GM12865 (cell line): ENCODE measurements around the gene BCAR3.
"Not testable (repeated sequence)": the region's sequence is repeated elsewhere in the genome, so short reads cannot be mapped to it uniquely, and the experiment has no call there.

Experiments used
- DNase-seq: peaks from one replicate; pipeline ENCODE4 v3.0.0; 2010; ENCODE audit warnings: low read depth
- H3K4me3 ChIP-seq: 2 replicates; pipeline ENCODE4 v1.5.1; 2011; ENCODE audit warnings: mild to moderate bottlenecking, low read depth, low read length, control low read depth
- TF ChIP-seq, protein P1 (sequence below): IDR thresholded peaks from 2 replicates; pipeline ENCODE4 v1.5.1; 2011; ENCODE audit warnings: low read length, control low read depth, low read depth, inconsistent platforms; ENCODE audit not compliant: insufficient read depth; ENCODE audit errors: missing control alignments

The BCAR3 gene

DNA sequence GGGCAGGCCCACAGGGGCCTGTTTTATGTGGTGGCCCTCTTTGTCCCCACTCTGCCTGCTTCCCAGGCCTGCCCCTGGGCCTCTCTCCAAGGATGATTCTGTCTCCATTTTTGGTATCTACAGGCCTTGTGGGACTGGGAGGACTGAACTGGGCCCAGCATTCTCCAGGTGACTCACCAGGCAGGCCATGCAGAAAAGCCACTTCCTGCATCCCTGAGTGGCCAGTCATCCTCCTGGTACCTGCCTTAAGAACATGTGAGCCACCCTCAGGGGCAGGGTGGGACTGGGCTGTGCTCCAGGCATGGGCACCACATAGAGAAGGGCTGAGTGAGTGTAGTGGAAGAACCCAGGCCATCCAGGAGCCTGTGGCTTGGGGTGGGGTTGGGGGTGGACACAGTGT is 20.0 kb upstream of the BCAR3 start:
- DNase-seq = peak; percentile 77
- TF ChIP-seq, protein P1, sequence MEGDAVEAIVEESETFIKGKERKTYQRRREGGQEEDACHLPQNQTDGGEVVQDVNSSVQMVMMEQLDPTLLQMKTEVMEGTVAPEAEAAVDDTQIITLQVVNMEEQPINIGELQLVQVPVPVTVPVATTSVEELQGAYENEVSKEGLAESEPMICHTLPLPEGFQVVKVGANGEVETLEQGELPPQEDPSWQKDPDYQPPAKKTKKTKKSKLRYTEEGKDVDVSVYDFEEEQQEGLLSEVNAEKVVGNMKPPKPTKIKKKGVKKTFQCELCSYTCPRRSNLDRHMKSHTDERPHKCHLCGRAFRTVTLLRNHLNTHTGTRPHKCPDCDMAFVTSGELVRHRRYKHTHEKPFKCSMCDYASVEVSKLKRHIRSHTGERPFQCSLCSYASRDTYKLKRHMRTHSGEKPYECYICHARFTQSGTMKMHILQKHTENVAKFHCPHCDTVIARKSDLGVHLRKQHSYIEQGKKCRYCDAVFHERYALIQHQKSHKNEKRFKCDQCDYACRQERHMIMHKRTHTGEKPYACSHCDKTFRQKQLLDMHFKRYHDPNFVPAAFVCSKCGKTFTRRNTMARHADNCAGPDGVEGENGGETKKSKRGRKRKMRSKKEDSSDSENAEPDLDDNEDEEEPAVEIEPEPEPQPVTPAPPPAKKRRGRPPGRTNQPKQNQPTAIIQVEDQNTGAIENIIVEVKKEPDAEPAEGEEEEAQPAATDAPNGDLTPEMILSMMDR = no peak
- H3K4me3 ChIP-seq = no peak overlapping the region

DNA sequence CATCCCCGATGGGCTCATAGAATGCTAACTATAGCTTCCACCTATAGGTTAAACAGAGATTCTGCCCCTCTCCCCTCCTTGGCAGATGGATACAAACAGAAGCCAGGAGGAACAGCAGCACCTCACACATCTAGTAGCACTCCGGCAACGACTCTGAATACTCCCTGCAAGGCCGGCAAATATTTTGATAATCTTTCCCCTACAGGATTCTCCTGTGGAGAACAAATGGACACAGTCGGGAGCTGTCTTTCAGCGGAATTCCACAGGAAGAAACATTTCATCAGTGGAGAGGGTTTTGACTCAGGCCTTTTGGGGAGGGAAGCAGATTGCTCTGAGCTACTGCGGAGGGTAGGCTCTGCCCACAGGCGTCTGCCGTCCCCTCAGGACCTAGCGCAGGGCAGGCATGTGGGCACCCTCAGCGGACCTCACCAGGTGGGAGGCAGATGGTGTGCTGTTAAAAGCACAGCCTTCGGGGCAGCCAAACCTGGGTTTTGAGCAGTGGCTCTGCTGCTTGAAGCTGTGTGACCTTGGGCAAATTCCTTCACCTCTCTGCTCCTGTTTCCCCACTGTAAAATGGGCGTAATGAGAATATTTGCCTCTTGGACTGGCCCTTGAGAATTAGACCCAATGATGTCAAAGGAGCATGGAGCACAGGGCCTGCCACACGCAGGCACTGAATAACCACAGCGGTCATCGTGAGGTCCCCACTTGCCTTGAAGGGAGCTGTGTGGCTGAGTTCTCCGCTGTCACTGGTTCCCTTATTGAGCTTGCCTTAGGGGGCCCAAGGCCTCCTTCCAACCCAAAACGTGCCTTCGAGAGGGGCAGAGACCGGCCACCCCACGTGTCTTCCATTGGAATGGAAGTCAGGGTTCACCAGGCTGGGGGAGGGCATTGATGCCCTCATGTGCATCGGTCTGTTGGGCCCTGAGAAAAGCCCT is 19.2 kb upstream of the BCAR3 start:
- no peak for DNase-seq
- TF ChIP-seq, protein P1 = no peak
- no peak overlapping the region for H3K4me3 ChIP-seq

DNA sequence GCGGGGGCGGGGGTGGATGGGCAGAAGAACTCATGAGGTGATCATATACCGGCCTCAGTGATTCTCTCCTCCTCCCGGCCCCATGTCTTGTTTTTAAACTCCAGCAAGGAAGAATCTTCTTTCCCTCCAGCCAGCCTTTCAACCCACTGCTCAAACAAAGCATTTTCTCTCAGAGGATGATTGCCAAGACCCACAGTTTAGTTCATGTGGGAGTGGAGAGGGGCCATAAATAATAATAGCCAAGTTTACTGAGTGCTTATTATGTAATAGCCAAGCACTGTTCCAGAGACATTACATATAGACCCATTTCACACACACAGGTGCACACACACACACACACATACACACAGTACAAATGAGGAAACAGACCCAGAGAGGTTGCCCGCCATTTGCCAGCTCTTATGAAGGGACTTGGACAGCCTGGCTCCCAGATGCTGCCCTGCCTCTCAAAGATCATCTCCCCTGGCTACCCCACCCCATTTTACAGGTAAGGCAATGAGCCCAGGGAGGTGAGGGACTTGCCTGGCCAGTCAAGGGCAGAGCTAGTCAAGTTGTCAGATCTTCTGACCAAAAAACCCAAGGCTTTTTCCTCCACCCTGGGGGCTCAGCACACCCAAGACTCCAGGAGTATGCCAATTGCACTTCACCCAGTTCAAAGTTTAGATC is 18.0 kb upstream of the BCAR3 start:
- TF ChIP-seq, protein P1 = no peak
- DNase-seq = no peak
- no peak overlapping the region for H3K4me3 ChIP-seq

DNA sequence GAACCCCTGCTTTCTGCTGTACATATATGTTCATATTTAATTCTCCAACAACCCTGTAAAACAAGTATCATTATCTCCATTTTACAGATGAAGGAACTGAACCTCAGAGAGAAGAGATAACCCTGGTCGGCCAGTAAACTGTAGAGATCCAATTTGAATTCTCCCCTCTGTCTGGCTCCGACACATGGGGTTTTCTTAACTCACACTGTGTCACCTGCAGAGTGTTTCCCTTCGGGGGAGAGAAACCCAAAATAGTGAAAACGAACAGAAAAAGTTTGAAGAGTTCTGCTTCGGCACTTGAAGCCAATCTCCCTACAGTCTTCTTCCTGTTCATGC is 17.4 kb upstream of the BCAR3 start:
- H3K4me3 ChIP-seq = no peak overlapping the region
- TF ChIP-seq, protein P1 = no peak
- DNase-seq = no peak

DNA sequence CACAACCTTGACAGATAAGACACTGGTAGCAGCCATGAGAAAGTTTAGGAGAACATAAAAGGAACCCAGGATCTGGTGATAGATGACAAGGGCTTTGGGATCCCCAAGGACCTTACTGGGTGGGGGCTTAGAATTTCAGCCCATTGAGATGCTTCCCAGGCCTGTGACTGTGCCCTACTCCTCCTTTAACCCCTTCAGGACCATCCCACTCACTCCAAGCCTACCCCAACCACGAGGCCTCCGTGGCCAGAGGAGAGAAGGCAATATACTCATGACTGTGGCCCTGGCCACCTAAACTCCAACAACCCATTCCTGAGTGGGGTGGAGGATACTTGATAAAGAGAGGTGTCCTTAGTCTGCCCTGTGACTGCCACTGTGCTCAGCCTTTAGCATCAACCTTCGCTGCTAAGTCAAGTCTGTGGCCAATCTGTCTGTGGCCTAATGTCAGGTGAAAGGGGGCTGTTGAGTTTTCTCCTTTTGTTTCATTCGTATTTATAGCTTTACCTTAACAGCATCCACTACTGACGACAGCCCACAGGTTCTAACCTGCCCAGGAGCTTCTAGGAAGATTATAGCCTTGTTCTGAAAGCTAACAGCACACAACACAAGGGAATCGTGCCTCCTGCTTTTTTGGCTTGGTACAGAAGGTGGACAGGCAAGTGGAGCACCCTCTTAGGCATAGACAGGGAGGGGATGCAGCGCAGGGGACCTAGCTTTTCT is 16.9 kb upstream of the BCAR3 start:
- no peak overlapping the region for H3K4me3 ChIP-seq
- TF ChIP-seq, protein P1 = no peak
- no peak for DNase-seq

DNA sequence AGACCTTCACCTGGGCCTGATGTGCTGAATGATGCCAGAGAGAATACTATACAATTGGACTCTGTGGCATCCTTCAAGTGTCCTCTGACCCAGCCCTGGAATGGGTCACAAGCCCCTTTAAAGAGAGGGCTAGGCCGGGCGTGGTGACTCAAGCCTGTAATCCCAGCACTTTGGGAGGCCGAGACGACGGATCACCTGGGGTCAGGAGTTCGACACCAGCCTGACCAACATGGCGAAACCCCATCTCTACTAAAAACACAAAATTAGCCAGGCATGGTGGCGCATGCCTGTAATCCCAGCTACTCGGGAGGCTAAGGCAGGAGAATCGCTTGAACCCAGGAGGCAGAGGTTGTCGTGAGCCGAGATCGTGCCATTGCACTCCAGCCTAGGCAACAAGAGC is 15.9 kb upstream of the BCAR3 start:
- H3K4me3 ChIP-seq = not testable (repeated sequence)

DNA sequence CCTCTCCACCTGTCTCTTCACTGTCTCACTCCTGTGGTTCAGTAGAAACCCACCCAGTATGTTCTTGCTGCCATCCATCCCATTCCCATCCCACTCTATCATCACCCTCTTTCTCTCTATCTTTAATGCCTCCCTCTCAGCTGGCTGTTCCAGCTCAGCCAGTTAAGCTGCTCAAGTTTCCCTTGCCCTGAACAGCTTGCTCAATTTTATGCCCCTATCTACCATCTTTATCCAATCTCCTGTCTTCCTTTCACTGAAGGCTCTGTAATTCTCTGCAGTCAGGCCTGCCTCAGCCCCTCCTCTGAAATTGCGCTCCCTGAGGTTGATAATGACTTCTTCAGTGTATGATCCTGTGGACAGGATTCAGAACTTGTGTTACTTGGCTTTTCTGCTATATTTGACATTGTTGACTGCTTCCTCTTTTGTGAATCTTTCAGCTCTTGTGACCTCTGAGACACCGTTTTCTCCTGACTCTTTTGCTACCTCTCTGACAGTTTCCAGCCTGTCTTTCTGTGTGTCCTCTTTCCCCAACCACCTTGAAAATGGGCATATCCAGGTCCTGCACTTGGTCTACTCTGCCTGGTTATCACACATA is 13.9 kb upstream of the BCAR3 start:
- TF ChIP-seq, protein P1 = no peak
- no peak overlapping the region for H3K4me3 ChIP-seq
- peak; percentile 35 for DNase-seq

More for the DNA sequence above, 15.9 kb upstream of the BCAR3 start:
- DNase-seq = not testable (repeated sequence)
